Measurements from ENCODE around the gene MEX3A.

DNA sequence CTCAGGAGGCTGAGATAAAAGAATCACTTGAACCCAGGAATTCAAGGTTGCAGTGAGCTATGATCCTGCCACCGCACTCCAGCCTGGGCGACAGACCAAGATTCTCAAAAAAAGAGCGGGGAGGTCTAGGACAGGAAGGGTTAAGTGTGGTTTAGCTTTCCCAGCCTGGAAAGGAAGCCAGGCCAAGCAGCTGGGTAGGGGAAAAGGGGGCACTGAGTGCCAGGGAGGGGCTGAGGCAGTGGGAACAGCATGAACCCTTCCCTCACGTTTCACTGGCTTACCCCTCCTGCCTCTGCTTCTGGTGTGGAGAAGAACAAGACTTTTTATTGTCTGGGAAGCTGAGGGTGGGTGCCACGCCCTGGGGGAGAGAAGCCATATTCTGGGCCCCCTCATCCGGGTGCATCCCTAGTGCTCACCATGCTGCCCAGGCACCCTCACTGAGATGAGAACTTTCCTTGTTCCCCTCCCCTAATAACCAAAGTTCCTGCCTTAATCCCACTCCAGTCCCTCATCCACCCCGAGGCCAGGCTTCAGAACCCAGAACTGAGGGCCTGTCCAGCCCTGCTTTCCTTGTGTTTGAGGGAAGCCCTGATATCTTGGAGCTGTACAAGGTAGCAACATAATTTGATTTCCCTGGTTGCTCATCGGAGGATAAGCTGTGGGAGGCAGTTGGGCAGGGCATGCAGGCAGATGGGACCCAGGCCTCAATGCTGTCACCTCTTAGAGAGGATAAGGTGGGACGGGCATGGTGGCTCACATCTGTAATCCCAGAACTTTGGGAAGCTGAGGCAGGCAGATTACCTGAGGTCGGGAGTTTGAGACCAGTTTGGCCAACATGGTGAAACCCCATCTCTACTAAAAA is 30.2 kb upstream of the MEX3A start:
- TF ChIP-seq GATA3 (IDR thresholded peaks at IDR 0.05; ENCODE audit: low read depth, low read length) (no peak), GATA2 (IDR thresholded peaks at IDR 0.05; ENCODE audit: low read depth, low read length) (no peak)

Measured in SH-SY5Y (cell line).